Hematopoietic multipotent progenitor cell treated with erythropoietin and hydrocortisone succinate and interleukin-3 and kit ligand, for 6 days (in vitro differentiated cells): ENCODE measurements around the gene GPR22.

Experiments used
- DNase-seq: peaks from one replicate; pipeline ENCODE4 v3.0.0-alpha.2; 2015

Gene GPR22

GRCh38 chr7:107480932-107481331 lies 11.1 kb downstream of the GPR22 start:
- DNase-seq, result peak; percentile 48

GRCh38 chr7:107482571-107482970 lies 12.7 kb downstream of the GPR22 start:
- peak; percentile 56 for DNase-seq

- DNase-seq, result no peak
These were observed 16.2 kb downstream of the GPR22 start for GRCh38 chr7:107486041-107486440.

- no peak for DNase-seq
These were observed 23.0 kb downstream of the GPR22 start for GRCh38 chr7:107492875-107493274.

GRCh38 chr7:107494315-107494751 lies 24.5 kb downstream of the GPR22 start:
- DNase-seq, result no peak

- no peak for DNase-seq
These were observed 25.0 kb downstream of the GPR22 start for GRCh38 chr7:107494884-107495283.

- no peak for DNase-seq
These were observed 25.7 kb downstream of the GPR22 start for GRCh38 chr7:107495516-107495915.

- DNase-seq, result no peak
These were observed 29.9 kb downstream of the GPR22 start for GRCh38 chr7:107499731-107500130.

GRCh38 chr7:107501593-107501992 lies 31.7 kb downstream of the GPR22 start:
- DNase-seq, result peak; percentile 85

GRCh38 chr7:107502154-107502553 lies 32.3 kb downstream of the GPR22 start:
- no peak for DNase-seq

GRCh38 chr7:107502797-107503196 lies 32.9 kb downstream of the GPR22 start:
- DNase-seq, result no peak

- no peak for DNase-seq
These were observed 33.8 kb downstream of the GPR22 start for GRCh38 chr7:107503687-107504086.

- DNase-seq, result no peak
These were observed 35.5 kb downstream of the GPR22 start for GRCh38 chr7:107505362-107505761.

GRCh38 chr7:107505997-107506673 lies 36.3 kb downstream of the GPR22 start:
- DNase-seq, result peak; percentile 49

- DNase-seq, result no peak
These were observed 37.0 kb downstream of the GPR22 start for GRCh38 chr7:107506674-107507339.
